Pancreas (tissue), 10 donors: ENCODE measurements around the gene BUB1B. TPM values are rescaled to one million over a fixed set of nuclear protein-coding genes. Genes with fewer than 3 reads are reported as not detected.

Experiments used
- ATAC-seq, 4 donors: fragments of 200-7000 bp; cut with Tn5 transposase; one replicate each; pipeline versions ENCODE4 v1.8.0 to v1.9.1; 2020; ENCODE audit warnings: mild to moderate bottlenecking in 4 of 4, moderate library complexity in 4 of 4
- DNase-seq, 6 donors: peaks; one replicate each; pipeline ENCODE4 v3.0.0-alpha.2; 2020
- FAIRE-seq: peaks from 2 replicates; lab custom pipeline; 2012; peaks lifted over from hg19 to GRCh38; lab: Jason Lieb, UNC
- H3K27ac ChIP-seq, 4 donors: fragments of 200-600 bp; sonication (generic); 1 replicate in 3 of 4; 2 replicates in 1 of 4; pipeline versions ENCODE4 v1.5.0 to v1.8.0; 2020
- H3K27me3 ChIP-seq, 4 donors: fragments of 200-600 bp; one replicate each; pipeline ENCODE4 v1.8.0; 2021
- H3K36me3 ChIP-seq, 3 donors: fragments of 200-600 bp; sonication (generic) in 1 of 3; one replicate each; pipeline versions ENCODE4 v1.5.0 to v1.8.0; 2020 to 2021
- H3K4me1 ChIP-seq, 3 donors: fragments of 200-600 bp; one replicate each; pipeline ENCODE4 v1.8.0; 2021
- H3K4me3 ChIP-seq, 4 donors: fragments of 200-600 bp; sonication (generic) in 2 of 4; one replicate each; pipeline versions ENCODE4 v1.5.0 to v1.8.0; 2020 to 2021
- H3K9me3 ChIP-seq, 4 donors: fragments of 200-600 bp; one replicate each; pipeline ENCODE4 v1.8.0; 2021
- CTCF ChIP-seq, 4 donors: fragments of 200-600 bp; sonication (generic) in 3 of 4; IDR thresholded peaks; one replicate each; pipeline versions ENCODE4 v1.5.0 to v1.8.0; 2021; ENCODE audit warnings: antibody characterized with exemption in 4 of 4
- WGBS, 2 donors: extraction: QIAGEN DNeasy Blood & Tissue Kit; methylation state at CpG; one replicate each; pipeline ENCODE4 v1.1.7; 2013; 5-methylcytosine and 5-hydroxymethylcytosine counted together
- intact Hi-C, 3 donors: fragments of 100-400 bp; cut with DNase I; formaldehyde crosslinking; loops; one replicate each; pipeline versions ENCODE4 v1.11.1 to v1.14.2; 2022
- polyA plus RNA-seq, 2 donors: library from polyadenylated mRNA; stranded (reverse); fragments of 200-250 nt; gene quantifications; one replicate each; pipeline ENCODE4 v1.2.3, GENCODE V29; 2013
- total RNA-seq, 6 donors: library from RNA; stranded (reverse); fragmentation: NEBNext Ultra II Directional in 4 of 6; extraction: Animal tissue kit (Norgen Biotek cat#: 25700) in 4 of 6; gene quantifications; one replicate each; pipeline versions ENCODE4 v1.2.1 to v1.2.4, GENCODE V29; 2021 to 2023
- donor health status: healthy with polysubstance abuse.
- donor health status: DM: no; HTN: no; CAD: no; lungs with moderate emphysema.
- donor health status: DM: no; HTN: no; CAD: no.
- donor health status: control.
- donor health status: control.
- donor health status: Bipolar disorder and iron deficiency.
- donor health status: DM: yes; HTN: yes; CAD: no.
- donor health status: DM: no; HTN: no; CAD: no.
- donor health status: DM: no; HTN: no; CAD: no.
- donor health status: DM: yes; HTN: yes; CAD: no.

BUB1B gene
- total and polyA plus RNA-seq, 8 donors: 0.09 to 1.9 (median 1.0) TPM; not detected in 2

- intact Hi-C loops: no loop called here
- H3K27me3 ChIP-seq: no peaks in the 10 kb centered on the region
- peaks cover 0 to 10% (median 0%) of the 10 kb centered on the region in 3 donors for H3K4me1 ChIP-seq
- H3K27ac ChIP-seq: peak overlapping the region in 1 of 4 donors; percentile 31
- ATAC-seq: no peak
- no peaks in the 10 kb centered on the region for H3K9me3 ChIP-seq
- H3K4me3 ChIP-seq: peak overlapping the region in 2 of 4 donors; percentile 50 to 86
- H3K36me3 ChIP-seq: no peaks in the 10 kb centered on the region
- WGBS, 2 donors: 86 to 88% methylated on average over 9 to 10 of the region's 10 CpGs
- no peak for TF ChIP-seq CTCF (IDR thresholded peaks at IDR 0.05)
- peak in 1 of 6 donors; percentile 12 for DNase-seq
- no peak for FAIRE-seq
These were observed 90.7 kb downstream of the BUB1B start for GRCh38 chr15:40251486-40252140.

- DNase-seq: peak in 1 of 6 donors; percentile 84
- H3K4me3 ChIP-seq: peak overlapping the region; percentile 44 to 86 (median 62)
- peak; percentile 30 to 60 (median 46) for ATAC-seq
These were observed 91.2 kb downstream of the BUB1B start for GRCh38 chr15:40252141-40252437.

GRCh38 chr15:40252438-40253166, 91.7 kb downstream of the BUB1B start:
- no peak for FAIRE-seq
- TF ChIP-seq CTCF (IDR thresholded peaks at IDR 0.05): no peak
- peak; percentile 70 to 89 (median 81) for ATAC-seq
- no peaks in the 10 kb centered on the region for H3K36me3 ChIP-seq
- peak overlapping the region; percentile 44 to 86 (median 62) for H3K4me3 ChIP-seq
- peaks cover 0 to 10% (median 0%) of the 10 kb centered on the region in 3 donors for H3K4me1 ChIP-seq
- DNase-seq: peak in 5 of 6 donors; percentile 49 to 87 (median 72)
- peak overlapping the region; percentile 31 to 58 (median 46) for H3K27ac ChIP-seq
- H3K9me3 ChIP-seq: no peaks in the 10 kb centered on the region
- 1% methylated on average over 52 to 82 of the region's 82 CpGs for WGBS, 2 donors
- no peaks in the 10 kb centered on the region for H3K27me3 ChIP-seq
- intact Hi-C loops: no loop called here

More at GRCh38 chr15:40252141-40252437, 91.2 kb downstream of the BUB1B start:
- H3K36me3 ChIP-seq: no peaks in the 10 kb centered on the region
- WGBS, 2 donors: 25 to 26% methylated on average over 25 to 27 of the region's 27 CpGs
- no peak for TF ChIP-seq CTCF (IDR thresholded peaks at IDR 0.05)
- no peaks in the 10 kb centered on the region for H3K9me3 ChIP-seq
- FAIRE-seq: no peak
- H3K27me3 ChIP-seq: no peaks in the 10 kb centered on the region
- peak overlapping the region in 3 of 4 donors; percentile 31 to 58 (median 44) for H3K27ac ChIP-seq
- H3K4me1 ChIP-seq: peaks cover 0 to 10% (median 0%) of the 10 kb centered on the region in 3 donors
- intact Hi-C loops: no loop called here

- ATAC-seq (no peak), FAIRE-seq (no peak), DNase-seq (peak in 1 of 6 donors; percentile 75)
- 22 to 25% methylated on average over 27 to 28 of the region's 28 CpGs for WGBS, 2 donors
- H3K36me3 ChIP-seq: no peaks in the 10 kb centered on the region
- H3K4me1 ChIP-seq: peaks cover 0 to 10% (median 0%) of the 10 kb centered on the region in 3 donors
- H3K9me3 ChIP-seq: no peaks in the 10 kb centered on the region
- no peak for TF ChIP-seq CTCF (IDR thresholded peaks at IDR 0.05)
- peak overlapping the region in 3 of 4 donors; percentile 31 to 58 (median 47) for H3K27ac ChIP-seq
- intact Hi-C loops: no loop called here
- no peaks in the 10 kb centered on the region for H3K27me3 ChIP-seq
- H3K4me3 ChIP-seq: peak overlapping the region; percentile 44 to 86 (median 62)
These were observed 92.4 kb downstream of the BUB1B start for GRCh38 chr15:40253167-40253790.
